Right lobe of liver (tissue), 6 donors: Measurements from ENCODE around the gene PCSK2. TPM values are rescaled to one million over a fixed set of nuclear protein-coding genes. Genes with fewer than 3 reads are reported as not detected.
A peak's percentile ranks its signal among the peaks of the same experiment; 100 is the strongest.

Experiments
- ATAC-seq, 4 donors: fragments of 200-7000 bp; cut with Tn5 transposase; one replicate each; pipeline ENCODE4 v1.9.1; 2020; ENCODE audit warnings: mild to moderate bottlenecking in 4 of 4, moderate library complexity in 4 of 4
- DNase-seq, 3 donors: peaks; one replicate each; pipeline ENCODE4 v3.0.0-alpha.2; 2020
- H3K27ac ChIP-seq, 3 donors: fragments of 200-600 bp; one replicate each; pipeline ENCODE4 v1.8.0; 2022
- H3K27me3 ChIP-seq, 2 donors: fragments of 200-600 bp; one replicate each; pipeline ENCODE4 v1.8.0; 2022
- H3K36me3 ChIP-seq, 4 donors: fragments of 200-600 bp; sonication (generic) in 1 of 4; one replicate each; pipeline versions ENCODE4 v1.5.1 to v1.8.0; 2017 to 2022; ENCODE audit warnings: control low read depth in 1 of 4
- H3K4me1 ChIP-seq, 4 donors: fragments of 200-600 bp; sonication (generic) in 1 of 4; one replicate each; pipeline versions ENCODE4 v1.5.1 to v1.8.0; 2017 to 2022; ENCODE audit warnings: control low read depth in 1 of 4
- H3K4me3 ChIP-seq, 3 donors: fragments of 200-600 bp; one replicate each; pipeline ENCODE4 v1.8.0; 2022
- H3K9me3 ChIP-seq, 4 donors: fragments of 200-600 bp; sonication (generic) in 1 of 4; one replicate each; pipeline versions ENCODE4 v1.5.1 to v1.8.0; 2017 to 2022; ENCODE audit warnings: control low read depth in 1 of 4
- CTCF ChIP-seq, 4 donors: fragments of 200-600 bp in 3 of 4; fragments of 450-650 bp in 1 of 4; IDR thresholded peaks; one replicate each; pipeline versions ENCODE4 v1.5.1 to v1.8.0; 2016 to 2022; ENCODE audit warnings: antibody characterized with exemption in 4 of 4, mild to moderate bottlenecking in 2 of 4
- POLR2A ChIP-seq: fragments of 450-650 bp; IDR thresholded peaks from one replicate; pipeline ENCODE4 v1.6.1; 2017; ENCODE audit warnings: antibody characterized with exemption, mild to moderate bottlenecking
- WGBS: methylation state at CpG from one replicate; pipeline ENCODE4 v1.1.6; 2018; ENCODE audit warnings: low coverage, low lambda C conversion rate; ENCODE audit not compliant: insufficient coverage; ENCODE audit errors: missing lambda C conversion rate; 5-methylcytosine and 5-hydroxymethylcytosine counted together
- intact Hi-C, 2 donors: fragments of 100-400 bp; cut with DNase I; formaldehyde crosslinking; loops; one replicate each; pipeline versions ENCODE4 v1.11.2 to v1.14.1; 2022
- total RNA-seq, 6 experiments: library from RNA; depleted of rRNA in 2 of 6; stranded (reverse); fragments of >200 nt in 2 of 6; fragmentation: NEBNext Ultra II Directional in 3 of 6; extraction: Animal tissue kit (Norgen Biotek cat#: 25700) in 3 of 6; gene quantifications; one replicate each; pipeline versions ENCODE4 v1.1.0 to v1.2.4, GENCODE V29; 2016 to 2023
- donor health status: DM: no; HTN: yes; CAD: no.
- donor health status: DM: no; HTN: no; CAD: no.
- donor health status: DM: no; HTN: no; CAD: no.
- donor health status: DM: no; HTN: yes; CAD: no.
- donor health status: DM: no; HTN: yes; CAD: no.

Gene PCSK2
- total RNA-seq, 6 experiments from 2014 or later: 0.04 to 0.13 TPM; not detected in 4

- TF ChIP-seq POLR2A: no peak
- no peak for TF ChIP-seq CTCF (IDR thresholded peaks at IDR 0.05)
- Histone ChIP-seq H3K4me3 (peak overlapping the region; percentile 29 to 49 (median 43)), H3K4me1 (peaks cover 0 to 9% (median 0%) of the 10 kb centered on the region in 4 donors), H3K36me3 (no peaks in the 10 kb centered on the region), H3K9me3 (no peaks in the 10 kb centered on the region), H3K27ac (no peak overlapping the region), H3K27me3 (no peaks in the 10 kb centered on the region)
- peak; percentile 47 to 68 (median 60) for ATAC-seq
- 28% methylated on average over 15 of the region's 23 CpGs for WGBS
- intact Hi-C loops: no loop called here
- peak in 2 of 3 donors; percentile 36 to 48 for DNase-seq
These were observed 277.4 kb downstream of the PCSK2 start for GRCh38 chr20:17504066-17504897.

- peak; percentile 81 to 88 (median 84) for ATAC-seq
- no peaks in the 10 kb centered on the region for H3K27me3 ChIP-seq
- H3K4me1 ChIP-seq: peaks cover 0 to 9% (median 0%) of the 10 kb centered on the region in 4 donors
- peak overlapping the region; percentile 29 to 49 (median 43) for H3K4me3 ChIP-seq
- no peaks in the 10 kb centered on the region for H3K36me3 ChIP-seq
- WGBS: 0% methylated on average over 11 of the region's 30 CpGs
- DNase-seq: peak; percentile 57 to 73 (median 70)
- peak; percentile 58 to 73 (median 69) for TF ChIP-seq CTCF (IDR thresholded peaks at IDR 0.05)
- no peak for TF ChIP-seq POLR2A
- intact Hi-C loops: no loop called here
- H3K27ac ChIP-seq: peak overlapping the region in 1 of 3 donors; percentile 4
- H3K9me3 ChIP-seq: no peaks in the 10 kb centered on the region
These were observed 278.2 kb downstream of the PCSK2 start for GRCh38 chr20:17504898-17505635.

GRCh38 chr20:17505636-17506517 lies 279.0 kb downstream of the PCSK2 start:
- no peak overlapping the region for H3K27ac ChIP-seq
- H3K4me1 ChIP-seq: peaks cover 0 to 9% (median 0%) of the 10 kb centered on the region in 4 donors
- 71% methylated on average over 12 of the region's 19 CpGs for WGBS
- ATAC-seq: peak in 1 of 4 donors; percentile 9
- intact Hi-C loops: no loop called here
- H3K27me3 ChIP-seq: no peaks in the 10 kb centered on the region
- H3K4me3 ChIP-seq: peak overlapping the region; percentile 29 to 49 (median 43)
- TF ChIP-seq POLR2A (no peak), CTCF (IDR thresholded peaks at IDR 0.05) (no peak)
- H3K9me3 ChIP-seq: no peaks in the 10 kb centered on the region
- DNase-seq: peak in 1 of 3 donors; percentile 48
- H3K36me3 ChIP-seq: no peaks in the 10 kb centered on the region

GRCh38 chr20:17507032-17507431 lies 280.2 kb downstream of the PCSK2 start:
- no peak overlapping the region for H3K4me3 ChIP-seq
- no peaks in the 10 kb centered on the region for H3K36me3 ChIP-seq
- no peak for TF ChIP-seq CTCF (IDR thresholded peaks at IDR 0.05)
- no peak for TF ChIP-seq POLR2A
- WGBS: 90% methylated on average over 2 of the region's 2 CpGs
- H3K9me3 ChIP-seq: no peaks in the 10 kb centered on the region
- H3K4me1 ChIP-seq: peaks cover 0 to 9% (median 0%) of the 10 kb centered on the region in 4 donors
- peak in 1 of 3 donors; percentile 14 for DNase-seq
- no peak for ATAC-seq
- no peaks in the 10 kb centered on the region for H3K27me3 ChIP-seq
- no peak overlapping the region for H3K27ac ChIP-seq
- intact Hi-C loops: no loop called here
